Peyer's patch (tissue), 4 donors: ENCODE results near the gene BRSK1.

Source experiments
- POLR2A ChIP-seq, 2 donors: fragments of 450-650 bp; IDR thresholded peaks; one replicate each; pipeline ENCODE4 v1.5.1; 2017; ENCODE audit warnings: antibody characterized with exemption in 2 of 2, mild to moderate bottlenecking in 2 of 2, moderate library complexity in 2 of 2
- TF ChIP-seq, protein P1 (sequence below), 6 experiments: fragments of 450-650 bp in 4 of 6; fragments of 200-600 bp in 2 of 6; sonication (generic) in 1 of 6; IDR thresholded peaks; one replicate each; pipeline ENCODE4 v1.5.1; 2017 to 2019; ENCODE audit warnings: antibody characterized with exemption in 6 of 6, mild to moderate bottlenecking in 3 of 6, moderate library complexity in 1 of 6

GRCh38 chr19:55312621-55313512, 29.1 kb downstream of the BRSK1 start:
- TF ChIP-seq POLR2A (IDR thresholded peaks at IDR 0.05): no peak
- TF ChIP-seq, protein P1, sequence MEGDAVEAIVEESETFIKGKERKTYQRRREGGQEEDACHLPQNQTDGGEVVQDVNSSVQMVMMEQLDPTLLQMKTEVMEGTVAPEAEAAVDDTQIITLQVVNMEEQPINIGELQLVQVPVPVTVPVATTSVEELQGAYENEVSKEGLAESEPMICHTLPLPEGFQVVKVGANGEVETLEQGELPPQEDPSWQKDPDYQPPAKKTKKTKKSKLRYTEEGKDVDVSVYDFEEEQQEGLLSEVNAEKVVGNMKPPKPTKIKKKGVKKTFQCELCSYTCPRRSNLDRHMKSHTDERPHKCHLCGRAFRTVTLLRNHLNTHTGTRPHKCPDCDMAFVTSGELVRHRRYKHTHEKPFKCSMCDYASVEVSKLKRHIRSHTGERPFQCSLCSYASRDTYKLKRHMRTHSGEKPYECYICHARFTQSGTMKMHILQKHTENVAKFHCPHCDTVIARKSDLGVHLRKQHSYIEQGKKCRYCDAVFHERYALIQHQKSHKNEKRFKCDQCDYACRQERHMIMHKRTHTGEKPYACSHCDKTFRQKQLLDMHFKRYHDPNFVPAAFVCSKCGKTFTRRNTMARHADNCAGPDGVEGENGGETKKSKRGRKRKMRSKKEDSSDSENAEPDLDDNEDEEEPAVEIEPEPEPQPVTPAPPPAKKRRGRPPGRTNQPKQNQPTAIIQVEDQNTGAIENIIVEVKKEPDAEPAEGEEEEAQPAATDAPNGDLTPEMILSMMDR (IDR thresholded peaks at IDR 0.05): no peak
